ENCODE measurements around the gene NAGPA. TPM values are rescaled to one million over a fixed set of nuclear protein-coding genes. Genes with fewer than 3 reads are reported as not detected.

Gene NAGPA
- total RNA-seq, 1 donor from 2014 or later = 3.3 TPM

DNA sequence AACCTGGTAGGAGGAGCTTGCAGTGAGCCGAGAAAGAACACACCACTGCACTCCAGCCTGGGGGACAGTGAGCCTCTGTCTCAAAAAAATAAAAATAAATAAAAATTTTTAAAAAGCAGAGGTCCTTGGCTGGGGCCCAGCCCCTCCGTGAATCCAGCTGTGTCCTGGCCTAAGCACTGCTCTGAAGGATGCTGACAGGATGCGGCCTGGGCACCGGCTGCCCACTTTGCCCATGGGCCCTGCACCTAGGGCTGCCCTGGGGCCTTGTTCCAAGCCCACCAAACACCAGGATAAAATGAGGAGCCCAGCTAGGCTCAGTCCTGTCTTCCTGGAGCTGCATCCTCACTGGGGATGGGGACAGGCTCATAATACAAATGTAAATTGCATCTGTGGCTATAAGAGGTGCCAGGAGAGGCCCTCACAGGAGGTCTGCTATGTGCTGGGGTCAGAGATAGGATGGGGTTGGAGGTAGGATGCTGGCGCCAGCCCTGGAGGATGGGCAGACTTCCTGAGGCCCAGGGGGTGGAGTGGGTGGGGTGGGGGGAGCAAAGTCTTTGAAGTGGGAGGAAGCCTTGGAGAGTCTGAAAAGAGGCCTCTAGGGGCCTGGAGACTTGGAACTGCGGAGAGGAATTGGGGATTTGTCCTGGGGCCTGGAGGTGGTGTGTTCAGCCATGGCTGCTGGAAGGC, 25.8 kb upstream of the NAGPA start:
- DNase-seq (ENCODE audit: low spot score) = no peak
- Histone ChIP-seq H3F3A (ENCODE audit: low read depth) (peaks cover 27% of the 10 kb centered on the region), H4K20me1 (ENCODE audit: low read depth) (no peaks in the 10 kb centered on the region), H3K4me1 (peaks cover 18% of the 10 kb centered on the region), H3K79me2 (ENCODE audit: low read depth) (no peaks in the 10 kb centered on the region), H2AFZ (replicated peaks) (peak overlapping the region; percentile 69), H3K9ac (no peak overlapping the region), H3K27ac (peak overlapping the region; percentile 37), H3K36me3 (no peaks in the 10 kb centered on the region), H3K27me3 (no peaks in the 10 kb centered on the region), H3K4me3 (no peak overlapping the region), H3K4me2 (no peak overlapping the region), H3K9me3 (ENCODE audit: low read depth) (no peaks in the 10 kb centered on the region)
- Mint-ChIP-seq H3K4me1 (peaks cover 4% of the 10 kb centered on the region), H3K27ac (no peak overlapping the region), H3K27me3 (ENCODE audit: insufficient read depth, low read depth) (peaks cover 2% of the 10 kb centered on the region), H3K36me3 (no peaks in the 10 kb centered on the region), H3K9me3 (no peaks in the 10 kb centered on the region), H3K4me3 (no peak overlapping the region)
- TF ChIP-seq EZH2phosphoT487 (IDR thresholded peaks at IDR 0.05) (no peak), EZH2 (IDR thresholded peaks at IDR 0.05) (no peak)
- TF ChIP-seq, protein P1, sequence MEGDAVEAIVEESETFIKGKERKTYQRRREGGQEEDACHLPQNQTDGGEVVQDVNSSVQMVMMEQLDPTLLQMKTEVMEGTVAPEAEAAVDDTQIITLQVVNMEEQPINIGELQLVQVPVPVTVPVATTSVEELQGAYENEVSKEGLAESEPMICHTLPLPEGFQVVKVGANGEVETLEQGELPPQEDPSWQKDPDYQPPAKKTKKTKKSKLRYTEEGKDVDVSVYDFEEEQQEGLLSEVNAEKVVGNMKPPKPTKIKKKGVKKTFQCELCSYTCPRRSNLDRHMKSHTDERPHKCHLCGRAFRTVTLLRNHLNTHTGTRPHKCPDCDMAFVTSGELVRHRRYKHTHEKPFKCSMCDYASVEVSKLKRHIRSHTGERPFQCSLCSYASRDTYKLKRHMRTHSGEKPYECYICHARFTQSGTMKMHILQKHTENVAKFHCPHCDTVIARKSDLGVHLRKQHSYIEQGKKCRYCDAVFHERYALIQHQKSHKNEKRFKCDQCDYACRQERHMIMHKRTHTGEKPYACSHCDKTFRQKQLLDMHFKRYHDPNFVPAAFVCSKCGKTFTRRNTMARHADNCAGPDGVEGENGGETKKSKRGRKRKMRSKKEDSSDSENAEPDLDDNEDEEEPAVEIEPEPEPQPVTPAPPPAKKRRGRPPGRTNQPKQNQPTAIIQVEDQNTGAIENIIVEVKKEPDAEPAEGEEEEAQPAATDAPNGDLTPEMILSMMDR (IDR thresholded peaks at IDR 0.05) = no peak

DNA sequence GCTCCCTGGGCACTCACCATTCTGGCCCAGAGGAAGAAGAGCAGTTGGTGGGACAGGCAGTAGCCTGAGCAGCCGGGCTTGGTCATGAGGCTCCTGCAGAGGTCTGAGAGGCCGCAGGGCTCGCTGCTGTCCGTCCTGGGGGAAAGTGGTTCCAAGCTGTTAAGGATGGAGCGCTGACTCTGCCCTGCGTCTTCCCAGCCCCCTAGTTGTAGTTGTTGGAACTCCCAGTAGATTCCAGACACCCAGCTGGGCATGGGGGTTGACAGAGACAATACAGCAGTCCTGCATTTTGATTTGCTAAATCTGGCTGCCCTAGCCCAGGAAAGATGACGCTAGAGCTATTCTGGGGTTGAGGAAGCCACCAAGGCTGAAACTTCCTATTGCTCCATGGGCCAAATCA, 24.7 kb upstream of the NAGPA start:
- no peak overlapping the region for H3K27ac Mint-ChIP-seq
- no peaks in the 10 kb centered on the region for H3K36me3 Mint-ChIP-seq
- no peaks in the 10 kb centered on the region for H3K79me2 ChIP-seq (ENCODE audit: low read depth)
- H3K4me1 Mint-ChIP-seq = peaks cover 4% of the 10 kb centered on the region
- peaks cover 2% of the 10 kb centered on the region for H3K27me3 Mint-ChIP-seq (ENCODE audit: insufficient read depth, low read depth)
- peak overlapping the region; percentile 84 for H2AFZ ChIP-seq (replicated peaks)
- no peaks in the 10 kb centered on the region for H4K20me1 ChIP-seq (ENCODE audit: low read depth)
- no peaks in the 10 kb centered on the region for H3K36me3 ChIP-seq
- peak overlapping the region; percentile 35 for H3K4me2 ChIP-seq
- H3F3A ChIP-seq (ENCODE audit: low read depth) = peaks cover 27% of the 10 kb centered on the region
- H3K9me3 ChIP-seq (ENCODE audit: low read depth) = no peaks in the 10 kb centered on the region
- no peaks in the 10 kb centered on the region for H3K27me3 ChIP-seq
- no peak overlapping the region for H3K4me3 ChIP-seq
- no peak overlapping the region for H3K27ac ChIP-seq
- no peak overlapping the region for H3K4me3 Mint-ChIP-seq
- no peak overlapping the region for H3K9ac ChIP-seq
- H3K4me1 ChIP-seq = peaks cover 18% of the 10 kb centered on the region
- no peaks in the 10 kb centered on the region for H3K9me3 Mint-ChIP-seq
- TF ChIP-seq, protein P1 (IDR thresholded peaks at IDR 0.05) = peak; percentile 61
- TF ChIP-seq EZH2phosphoT487 (IDR thresholded peaks at IDR 0.05) = no peak
- TF ChIP-seq EZH2 (IDR thresholded peaks at IDR 0.05) = no peak
- DNase-seq (ENCODE audit: low spot score) = peak; percentile 87

DNA sequence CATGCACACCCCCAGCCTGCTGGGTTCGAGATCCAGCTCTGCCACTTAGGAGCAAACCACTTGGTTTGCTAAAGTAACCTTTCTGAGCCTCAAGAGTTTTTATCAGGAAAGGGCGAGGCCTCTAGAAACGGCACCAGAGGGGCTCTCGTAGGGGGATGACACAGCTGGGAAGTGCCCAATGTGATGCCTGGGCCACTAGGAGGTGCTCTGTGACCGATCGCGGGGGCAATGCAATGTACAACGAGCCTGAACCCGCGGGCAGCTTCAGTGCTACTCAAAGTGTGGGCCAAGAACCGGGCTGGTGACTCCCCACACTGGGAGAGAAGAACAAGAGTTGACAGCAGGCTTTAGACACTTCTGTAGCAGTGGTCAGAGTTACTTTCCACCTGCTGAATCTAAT, 22.6 kb upstream of the NAGPA start:
- Histone ChIP-seq H3K9me3 (ENCODE audit: low read depth) (no peaks in the 10 kb centered on the region), H3K4me2 (no peak overlapping the region), H4K20me1 (ENCODE audit: low read depth) (no peaks in the 10 kb centered on the region), H3K27ac (no peak overlapping the region), H3K79me2 (ENCODE audit: low read depth) (no peaks in the 10 kb centered on the region), H2AFZ (replicated peaks) (no peak overlapping the region), H3K27me3 (no peaks in the 10 kb centered on the region), H3K9ac (no peak overlapping the region), H3K36me3 (no peaks in the 10 kb centered on the region), H3K4me1 (peaks cover 18% of the 10 kb centered on the region), H3K4me3 (no peak overlapping the region), H3F3A (ENCODE audit: low read depth) (peaks cover 27% of the 10 kb centered on the region)
- Mint-ChIP-seq H3K27me3 (ENCODE audit: insufficient read depth, low read depth) (peaks cover 2% of the 10 kb centered on the region), H3K27ac (no peak overlapping the region), H3K4me3 (no peak overlapping the region), H3K36me3 (no peaks in the 10 kb centered on the region), H3K9me3 (no peaks in the 10 kb centered on the region), H3K4me1 (peaks cover 4% of the 10 kb centered on the region)
- TF ChIP-seq EZH2 (IDR thresholded peaks at IDR 0.05) (no peak), EZH2phosphoT487 (IDR thresholded peaks at IDR 0.05) (no peak)
- TF ChIP-seq, protein P1 (IDR thresholded peaks at IDR 0.05) = peak; percentile 71
- peak; percentile 80 for DNase-seq (ENCODE audit: low spot score)

Measured in neural progenitor cell (in vitro differentiated cells).